GM19324 (cell line): ENCODE measurements around the gene ZNF775.

Experiments
- ATAC-seq: cut with Tn5 transposase; IDR thresholded peaks from one replicate; pipeline ENCODE4 v1.9.1; 2021; ENCODE audit warnings: mild to moderate bottlenecking, moderate library complexity; ENCODE audit not compliant: unreplicated experiment, low FRiP score

The ZNF775 gene

DNA sequence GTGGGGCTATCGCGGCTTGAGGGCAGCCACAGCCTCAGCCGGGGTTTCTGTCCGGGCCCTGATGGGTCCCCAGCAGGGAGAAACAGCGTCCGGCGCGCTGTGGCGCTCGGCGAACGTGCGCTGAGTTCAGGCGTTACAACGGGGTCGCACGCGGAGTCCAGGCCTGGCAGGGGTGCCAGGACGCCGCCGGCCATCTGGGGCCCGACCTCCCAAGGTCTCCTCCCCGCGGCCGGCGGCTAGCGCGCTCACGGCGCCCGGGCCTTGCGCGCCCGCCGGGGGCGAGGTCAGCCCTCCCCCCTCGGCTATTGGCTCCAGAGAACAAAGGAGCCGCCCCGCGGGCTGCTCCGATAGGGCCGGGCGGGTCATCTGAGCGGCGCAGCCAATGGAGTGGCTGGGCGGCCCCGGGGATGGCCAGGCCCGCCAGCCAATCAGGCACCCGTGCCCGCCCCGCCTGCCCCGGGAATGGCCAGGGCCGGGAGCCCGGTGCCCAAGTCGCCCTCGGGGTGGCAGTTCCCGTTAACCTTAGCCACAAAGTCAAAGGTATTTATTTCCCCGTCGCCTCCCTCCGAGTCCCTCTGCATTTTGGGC, at the start of gene ZNF775:
Gene ZNF775, plus strand, starts transcription at position 478 of the 588 bp plus-strand sequence. CDS start 9,141 bp downstream, outside the sequence.
- ATAC-seq = peak; percentile 73

DNA sequence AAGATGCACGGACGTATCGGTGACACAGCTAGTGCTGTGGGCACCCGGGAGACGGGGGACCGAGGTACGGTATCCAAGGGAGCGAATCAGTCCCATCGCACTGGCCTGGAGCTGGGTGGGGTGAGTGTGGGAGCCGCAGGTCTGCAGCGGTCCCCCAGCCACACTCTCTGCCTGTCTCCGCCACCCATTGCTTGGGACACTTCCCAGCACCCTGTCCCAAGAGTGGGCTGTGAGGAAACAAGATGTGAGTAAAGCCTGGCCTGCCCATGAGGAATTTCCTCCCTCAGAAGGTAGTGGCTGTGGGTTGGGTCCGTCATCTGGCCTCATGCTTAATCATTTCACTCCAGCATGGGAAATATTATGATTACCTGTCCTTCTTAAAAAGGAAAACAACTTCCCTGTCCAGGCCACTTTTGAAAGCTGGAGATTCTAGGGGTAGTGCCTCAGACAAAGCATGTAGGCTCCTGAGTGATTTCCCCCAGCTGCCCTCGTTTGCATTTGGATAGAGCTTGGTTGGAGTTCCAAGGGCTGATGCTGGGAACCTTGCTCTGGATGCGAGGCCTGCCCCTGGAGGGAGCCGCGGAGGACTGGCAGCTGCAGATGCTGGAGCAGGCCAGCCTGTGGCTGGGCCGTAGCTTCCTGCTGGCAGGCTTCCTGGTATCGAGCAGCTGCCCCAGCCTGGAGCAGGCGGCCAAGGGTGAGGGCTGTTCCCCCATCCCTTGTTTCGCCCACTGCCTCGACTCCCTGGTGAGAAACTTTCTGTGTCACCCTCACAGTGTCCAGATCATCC, 49.6 kb upstream of the ZNF775 start:
- ATAC-seq = no peak

GRCh38 chr7:150330211-150330885, 48.8 kb upstream of the ZNF775 start:
- no peak for ATAC-seq

- no peak for ATAC-seq
These were observed 46.1 kb upstream of the ZNF775 start for GRCh38 chr7:150332852-150333635.

DNA sequence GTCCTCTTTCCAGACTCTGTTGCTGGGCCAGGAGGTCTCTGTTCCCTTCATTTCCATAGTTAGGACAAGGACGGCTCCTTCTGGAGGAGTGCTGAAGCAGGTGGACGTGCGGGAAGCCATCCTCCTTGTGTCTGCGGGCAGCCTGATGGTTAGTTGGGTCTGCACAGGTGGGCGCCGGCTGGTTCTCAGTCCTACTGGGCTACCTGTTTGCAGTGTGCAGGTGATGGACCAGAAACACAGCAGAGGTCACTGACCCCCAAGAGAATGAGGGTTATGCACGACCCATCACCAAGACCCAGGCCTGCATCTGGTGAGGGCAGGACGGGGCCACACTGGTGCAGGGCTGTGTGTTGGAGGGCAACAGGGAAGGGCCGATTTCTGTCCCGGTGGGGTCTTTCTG, 45.5 kb upstream of the ZNF775 start:
- no peak for ATAC-seq

- no peak for ATAC-seq
These were observed 45.0 kb upstream of the ZNF775 start for GRCh38 chr7:150334108-150334507.

- no peak for ATAC-seq
These were observed 43.9 kb upstream of the ZNF775 start for GRCh38 chr7:150335108-150335773.

DNA sequence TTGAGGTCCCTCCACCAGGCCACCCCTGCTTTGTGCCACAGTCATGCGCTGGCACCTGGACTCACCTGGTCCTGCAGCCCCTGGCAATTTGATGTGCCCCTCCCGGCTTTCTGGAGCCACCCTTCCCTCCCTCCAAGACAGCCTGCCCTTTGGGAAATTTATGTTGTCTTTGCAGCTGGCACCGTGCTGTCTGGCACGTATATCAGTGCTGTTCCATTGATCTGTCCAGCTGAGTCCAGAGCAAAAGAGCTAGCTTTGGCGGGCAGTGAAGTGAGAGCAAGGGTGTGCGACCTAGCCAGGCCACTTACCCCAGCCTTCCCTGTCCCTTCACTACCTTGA, 43.4 kb upstream of the ZNF775 start:
- ATAC-seq = no peak

DNA sequence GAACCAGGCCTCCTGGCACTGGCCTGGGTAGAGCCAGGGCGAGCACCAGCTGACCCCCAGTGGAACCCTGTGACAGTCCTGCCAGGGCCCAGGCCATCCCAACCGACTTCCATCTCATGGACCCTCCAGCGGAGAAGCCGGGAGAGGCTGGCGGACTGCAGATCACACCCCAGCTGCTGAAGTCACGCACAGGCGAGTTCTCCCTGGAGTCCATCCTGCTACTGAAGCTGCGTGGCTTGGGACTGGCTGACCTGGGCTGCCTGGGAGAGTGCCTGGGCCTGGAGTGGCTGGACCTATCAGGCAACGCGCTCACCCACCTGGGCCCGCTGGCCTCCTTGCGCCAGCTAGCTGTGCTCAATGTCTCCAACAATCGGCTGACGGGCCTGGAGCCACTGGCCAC, 42.4 kb upstream of the ZNF775 start:
- ATAC-seq = no peak

- ATAC-seq = no peak
These were observed 42.0 kb upstream of the ZNF775 start for GRCh38 chr7:150337179-150337578.

- ATAC-seq = no peak
These were observed 41.5 kb upstream of the ZNF775 start for GRCh38 chr7:150337659-150338081.

GRCh38 chr7:150338166-150338829, 40.8 kb upstream of the ZNF775 start:
- ATAC-seq = no peak

DNA sequence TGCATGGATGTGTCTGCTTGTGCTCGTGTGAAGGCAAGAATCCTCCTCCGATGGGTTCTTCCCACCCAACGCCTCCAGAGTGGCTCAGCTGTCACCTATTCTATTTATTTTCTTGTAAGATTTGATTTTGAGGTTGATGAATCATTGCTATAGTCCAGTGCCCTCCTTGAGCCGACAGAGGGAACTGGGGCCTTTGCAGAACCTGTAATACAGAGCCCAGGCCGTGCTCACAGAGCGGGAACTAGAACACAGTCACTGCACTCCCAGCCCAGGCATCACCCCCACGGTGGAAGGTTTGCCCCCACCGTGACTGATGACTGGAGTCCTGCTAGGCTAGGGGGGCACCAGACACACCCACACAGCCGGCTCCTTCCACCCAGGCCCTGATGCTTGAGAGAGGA, 39.7 kb upstream of the ZNF775 start:
- no peak for ATAC-seq

DNA sequence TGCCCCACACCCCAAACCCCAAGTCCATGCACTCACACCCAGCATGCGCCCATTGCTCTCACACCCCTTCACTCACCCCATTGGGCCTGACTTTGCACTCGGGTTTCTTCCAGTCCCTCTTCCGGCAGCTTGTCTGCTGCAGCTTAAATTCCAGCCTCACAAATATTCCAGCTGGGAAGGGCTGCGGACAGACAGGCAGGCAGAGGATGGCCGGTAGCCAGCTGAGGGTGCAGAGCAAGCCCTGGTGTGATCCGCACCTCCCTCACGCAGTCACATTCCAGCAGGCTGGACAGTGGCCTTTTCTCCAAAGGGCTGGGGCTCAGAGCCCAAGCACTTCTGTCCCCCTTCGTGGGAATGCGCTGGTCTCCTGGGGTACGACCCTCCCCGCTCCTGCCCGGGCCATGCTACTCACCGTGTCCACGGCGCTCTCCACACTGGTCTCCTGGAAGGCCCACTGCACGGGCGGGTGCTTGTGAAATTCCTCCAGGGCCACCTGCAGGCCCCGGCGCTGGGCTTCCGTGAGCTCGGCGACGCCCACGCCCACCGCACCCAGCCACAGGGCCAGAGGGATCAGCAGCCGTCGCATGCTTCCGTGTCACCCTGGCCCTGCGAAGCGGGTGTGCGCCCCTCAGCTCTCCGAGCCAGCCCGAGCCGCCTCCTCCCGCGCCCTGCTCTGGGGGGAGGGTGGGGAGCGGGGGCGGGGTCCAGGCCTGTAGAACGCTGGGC, 38.9 kb upstream of the ZNF775 start:
- ATAC-seq = no peak

GRCh38 chr7:150340875-150341262, 38.3 kb upstream of the ZNF775 start:
- no peak for ATAC-seq

- no peak for ATAC-seq
These were observed 37.6 kb upstream of the ZNF775 start, which contains the start of gene RARRES2 for GRCh38 chr7:150341263-150342120. RARRES2 (minus strand) TSS chr7:150341629; CDS start chr7:150340609, 1,020 bp downstream.

DNA sequence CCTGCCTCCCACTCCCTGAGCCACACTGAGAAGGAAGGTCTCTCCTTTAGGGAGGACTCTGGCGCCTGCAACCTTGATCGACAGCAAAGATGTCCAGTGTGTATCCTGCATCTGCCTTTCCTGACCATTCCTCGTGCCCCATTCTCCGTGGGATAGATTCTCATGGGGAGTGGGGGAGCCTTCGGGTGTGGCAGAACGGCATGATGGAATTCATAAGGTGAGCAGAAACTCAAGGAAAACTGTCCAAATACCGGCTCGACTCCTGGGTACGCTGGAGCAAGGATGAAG, 37.1 kb upstream of the ZNF775 start:
- ATAC-seq = no peak

GRCh38 chr7:150343225-150343624, 35.9 kb upstream of the ZNF775 start:
- no peak for ATAC-seq
